Kasumi-1 (cell line): Measurements from ENCODE around the gene ZC3H4.
A peak's percentile ranks its signal among the peaks of the same experiment; 100 is the strongest.
"Not testable (repeated sequence)": the region's sequence is repeated elsewhere in the genome, so short reads cannot be mapped to it uniquely, and the experiment has no call there.

ENCODE experiments used
- DNase-seq, 2 experiments: peaks; one replicate each; lab custom pipeline; 2025; lab: John Stamatoyannopoulos, UW

Gene ZC3H4

DNA sequence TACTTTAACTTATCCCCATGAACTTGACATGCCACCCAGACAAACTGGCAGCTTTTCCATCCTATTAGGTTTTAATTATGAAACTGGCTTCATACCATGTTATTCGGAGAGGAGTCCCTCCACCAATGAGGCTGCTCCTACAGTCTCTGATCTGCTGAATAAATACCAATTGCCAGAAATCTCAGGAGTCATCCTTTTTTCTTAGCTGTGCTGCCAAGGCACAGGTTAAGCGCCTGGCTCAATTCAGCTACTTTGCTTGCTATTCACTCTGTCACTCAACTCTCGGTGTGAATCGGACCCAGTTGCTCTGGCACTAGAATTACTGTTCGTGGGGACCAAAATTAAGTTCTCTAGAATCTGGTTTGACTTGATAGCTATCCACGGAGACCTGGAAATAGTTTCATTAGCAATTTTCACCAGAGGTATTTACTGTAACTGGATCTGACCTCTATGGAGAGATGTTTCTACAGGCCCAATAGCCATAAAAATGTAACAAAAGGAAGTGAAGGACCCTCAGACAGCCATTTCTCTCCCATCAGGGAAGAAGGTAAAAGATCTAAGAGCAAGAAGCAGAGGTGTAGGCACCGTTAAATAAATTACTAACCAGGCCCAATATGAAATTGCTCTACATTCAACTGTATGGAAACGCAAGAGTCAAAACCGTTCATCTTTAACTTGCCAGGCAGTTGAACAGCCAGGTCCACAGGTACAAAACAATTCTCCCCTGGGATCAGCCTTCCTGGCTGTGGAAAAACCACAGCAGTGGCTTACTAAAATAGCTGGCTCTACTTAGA, 5.4 kb downstream of the ZC3H4 start:
- DNase-seq: no peak

DNA sequence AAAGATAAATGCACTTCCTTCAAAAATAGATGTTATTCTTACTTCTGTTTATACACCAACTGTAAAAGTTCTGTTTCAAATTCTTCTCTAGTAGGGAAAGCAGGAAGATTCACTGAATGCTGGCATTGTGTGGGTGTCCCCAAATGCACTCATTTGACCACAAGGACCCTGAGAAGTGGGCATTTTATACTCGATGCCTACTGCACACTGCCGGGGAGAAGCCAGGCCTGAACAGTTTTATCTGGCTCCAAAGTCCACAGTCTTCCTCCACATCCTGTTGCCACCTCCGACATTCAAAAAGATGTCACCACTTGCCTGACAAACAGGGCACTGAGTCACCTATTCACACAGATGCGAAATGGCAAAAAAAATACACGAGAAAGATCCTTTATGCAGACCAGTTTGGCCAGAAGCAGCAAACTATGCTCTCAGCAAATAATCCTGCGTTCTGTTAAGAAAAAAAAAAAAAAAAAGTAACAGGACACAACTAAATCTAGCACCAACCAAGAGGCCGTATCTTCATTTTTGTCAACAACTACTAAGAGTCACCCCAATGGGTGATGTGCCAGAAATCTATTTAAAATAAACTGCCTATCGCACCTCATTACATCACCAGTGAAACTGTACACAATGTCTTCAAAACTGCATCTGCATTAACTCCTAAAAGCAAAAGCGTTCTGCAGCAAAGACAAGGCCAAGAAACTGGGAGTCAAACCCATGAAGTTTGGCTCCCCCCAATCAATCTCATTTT, 6.2 kb downstream of the ZC3H4 start:
- DNase-seq: no peak

DNA sequence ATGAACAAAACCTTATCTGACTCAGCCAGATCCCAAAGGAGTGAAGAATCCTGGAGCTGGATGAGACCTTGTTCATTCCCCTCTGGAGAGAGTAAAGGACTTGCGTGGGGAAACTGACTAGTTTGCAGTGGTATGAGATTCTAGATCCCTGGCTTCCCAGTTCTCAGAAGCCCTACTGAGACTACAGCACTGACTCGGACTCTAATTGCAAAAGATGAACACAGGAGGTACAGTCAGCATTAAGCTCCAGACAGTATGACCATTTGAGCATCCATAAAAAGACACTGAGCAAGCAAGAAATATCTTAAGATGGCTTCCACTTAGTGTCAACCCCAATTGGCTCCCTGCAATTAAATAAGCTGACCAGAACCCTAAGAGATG, 6.8 kb downstream of the ZC3H4 start:
- no peak for DNase-seq

DNA sequence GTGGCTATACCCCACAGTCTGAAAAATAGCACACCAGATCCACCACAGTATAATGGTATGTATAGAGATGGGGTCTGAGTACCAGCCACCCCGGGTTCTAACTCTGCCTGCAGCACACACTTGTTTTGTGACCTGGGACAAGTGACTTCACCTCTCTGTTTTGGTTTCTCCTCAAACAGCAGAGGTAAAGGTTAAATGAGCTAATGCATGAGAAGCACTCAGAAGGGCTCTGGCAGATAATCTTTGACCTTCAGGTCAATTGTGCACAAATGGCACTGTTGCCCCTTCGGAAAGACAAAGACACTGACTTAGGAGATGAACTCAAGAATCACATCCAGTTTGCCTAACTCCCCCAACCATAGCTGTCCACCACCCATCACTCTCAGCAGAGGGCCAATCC, 7.7 kb downstream of the ZC3H4 start:
- DNase-seq: no peak

DNA sequence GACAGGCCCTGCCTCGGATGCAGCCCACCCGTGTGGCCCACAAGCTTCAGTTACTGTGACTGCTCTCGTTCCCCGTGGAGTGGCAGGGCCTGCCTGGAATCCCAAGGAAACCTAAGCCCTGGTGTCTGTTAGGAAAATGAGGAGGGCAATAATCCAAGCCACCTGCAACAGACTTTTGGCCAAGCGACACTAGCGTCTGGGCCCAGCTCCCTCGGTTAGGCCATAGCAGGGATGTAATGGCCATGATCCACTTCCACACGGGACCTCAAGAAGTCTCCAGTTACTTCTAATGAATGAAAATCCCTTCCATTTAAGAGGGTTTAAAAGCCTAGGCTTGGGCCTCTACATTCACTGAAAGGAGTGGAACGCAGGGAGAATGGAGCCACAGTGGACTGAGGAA, 8.9 kb downstream of the ZC3H4 start:
- no peak for DNase-seq

DNA sequence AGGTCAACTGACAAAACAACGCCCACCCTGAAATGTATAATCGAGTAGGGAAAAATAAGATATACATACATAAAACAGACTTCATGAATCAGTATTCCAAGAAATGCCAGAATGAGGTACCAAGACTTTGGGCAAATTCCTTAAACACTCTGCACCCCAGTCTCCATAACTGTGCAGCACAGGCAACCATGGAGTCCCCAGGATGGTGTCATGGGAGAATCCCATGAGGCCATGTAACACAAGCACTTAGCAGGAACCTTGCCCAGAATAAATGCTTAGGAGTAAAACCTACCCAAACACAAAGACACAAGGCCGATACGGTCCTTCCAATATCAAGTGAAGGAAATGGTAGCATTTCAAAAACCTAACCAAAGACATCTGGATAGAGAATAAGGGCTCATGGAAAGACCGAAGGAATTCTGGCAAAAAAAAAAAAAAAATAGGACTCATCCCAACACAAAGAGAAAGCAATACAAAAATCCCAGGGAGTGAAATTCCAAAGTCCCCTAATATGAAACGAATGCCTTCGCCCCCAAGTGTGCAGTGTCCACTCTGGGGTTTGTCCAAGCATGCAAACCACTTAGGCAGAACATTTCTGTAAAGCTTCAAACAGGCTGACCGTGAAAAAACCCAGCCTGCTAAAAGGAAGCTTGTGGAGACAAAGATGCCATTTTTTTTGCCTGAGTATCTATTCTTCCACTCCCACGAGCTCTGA, 11.1 kb downstream of the ZC3H4 start:
- no peak for DNase-seq

DNA sequence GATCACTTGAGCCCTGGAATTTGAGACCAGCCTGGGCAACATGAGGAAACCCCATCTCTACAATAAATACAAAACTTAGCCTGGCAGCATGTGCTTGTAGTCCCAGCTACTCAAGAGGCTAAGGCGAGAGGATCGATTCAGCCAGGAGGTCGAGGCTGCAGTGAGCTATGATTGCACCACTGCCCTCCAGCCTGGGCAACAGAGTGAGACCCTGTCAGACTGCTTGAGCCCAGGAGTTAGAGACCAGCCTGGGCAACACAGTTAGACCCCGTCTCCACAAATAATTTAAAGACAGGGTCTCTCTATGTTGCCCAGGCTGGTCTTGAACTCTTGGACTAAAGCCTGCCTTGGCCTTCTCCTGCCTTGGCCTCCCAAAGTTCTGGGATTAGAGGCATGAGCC, 12.5 kb downstream of the ZC3H4 start:
- not testable (repeated sequence) for DNase-seq

DNA sequence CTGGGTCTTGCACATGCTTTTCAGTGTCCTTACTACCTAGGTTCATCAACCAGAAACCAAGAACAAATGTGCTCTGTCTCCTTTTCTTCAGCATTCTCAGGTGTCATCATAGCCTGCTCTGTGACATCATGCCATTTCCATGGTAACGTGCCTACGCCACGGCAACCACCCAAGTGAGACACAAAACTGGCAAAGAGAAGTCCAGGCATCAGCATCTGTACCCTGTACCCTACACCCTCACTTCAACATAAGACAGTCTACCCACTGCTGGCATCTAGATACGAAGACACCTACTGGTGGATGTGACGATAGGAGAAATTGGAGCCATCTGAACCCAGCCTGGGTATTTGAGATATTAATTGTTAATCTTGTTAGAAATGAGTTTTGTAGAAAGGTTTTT, 13.3 kb downstream of the ZC3H4 start:
- DNase-seq: no peak

DNA sequence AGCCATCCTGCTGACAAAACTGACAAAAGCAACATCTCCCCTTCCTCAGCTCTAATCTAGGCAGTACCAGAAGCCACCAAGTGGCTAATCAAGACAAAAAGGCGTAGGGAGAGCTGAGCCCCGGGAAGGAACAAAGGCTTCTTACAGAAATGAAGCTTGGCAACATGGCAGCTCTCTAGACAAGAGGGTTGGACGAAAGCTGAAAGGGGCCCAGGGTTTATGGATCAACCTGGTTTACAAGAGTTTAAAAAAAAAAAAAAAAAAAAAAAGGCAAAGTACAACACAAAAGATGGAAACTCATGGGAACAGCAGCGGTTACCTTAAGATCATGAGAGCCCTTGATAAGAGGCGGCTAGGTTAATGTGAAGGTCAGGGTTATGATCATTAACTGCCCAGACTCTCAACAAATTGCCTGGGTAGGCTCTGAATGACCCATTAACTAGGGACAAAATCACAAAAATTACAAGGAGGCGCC, 14.0 kb downstream of the ZC3H4 start:
- no peak for DNase-seq

DNA sequence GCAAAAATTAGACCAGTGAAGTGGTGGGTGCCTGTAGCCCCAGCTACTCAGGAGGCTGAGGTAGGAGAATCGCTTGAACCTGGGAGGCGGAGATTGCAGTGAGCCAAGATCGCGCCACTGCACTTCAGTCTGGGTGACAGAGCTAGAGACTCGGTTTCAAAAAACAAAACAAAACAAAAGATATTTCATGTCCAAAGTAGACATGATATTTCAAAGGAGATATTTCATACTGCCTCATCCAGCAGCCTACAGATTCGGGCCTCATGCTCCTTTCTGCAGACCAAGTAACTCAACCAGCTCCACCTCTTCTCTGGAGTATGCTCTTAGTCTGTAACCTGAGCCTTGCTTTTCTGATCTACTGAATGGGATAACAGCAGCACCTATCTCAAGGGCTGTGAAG, 15.0 kb downstream of the ZC3H4 start:
- DNase-seq: no peak

DNA sequence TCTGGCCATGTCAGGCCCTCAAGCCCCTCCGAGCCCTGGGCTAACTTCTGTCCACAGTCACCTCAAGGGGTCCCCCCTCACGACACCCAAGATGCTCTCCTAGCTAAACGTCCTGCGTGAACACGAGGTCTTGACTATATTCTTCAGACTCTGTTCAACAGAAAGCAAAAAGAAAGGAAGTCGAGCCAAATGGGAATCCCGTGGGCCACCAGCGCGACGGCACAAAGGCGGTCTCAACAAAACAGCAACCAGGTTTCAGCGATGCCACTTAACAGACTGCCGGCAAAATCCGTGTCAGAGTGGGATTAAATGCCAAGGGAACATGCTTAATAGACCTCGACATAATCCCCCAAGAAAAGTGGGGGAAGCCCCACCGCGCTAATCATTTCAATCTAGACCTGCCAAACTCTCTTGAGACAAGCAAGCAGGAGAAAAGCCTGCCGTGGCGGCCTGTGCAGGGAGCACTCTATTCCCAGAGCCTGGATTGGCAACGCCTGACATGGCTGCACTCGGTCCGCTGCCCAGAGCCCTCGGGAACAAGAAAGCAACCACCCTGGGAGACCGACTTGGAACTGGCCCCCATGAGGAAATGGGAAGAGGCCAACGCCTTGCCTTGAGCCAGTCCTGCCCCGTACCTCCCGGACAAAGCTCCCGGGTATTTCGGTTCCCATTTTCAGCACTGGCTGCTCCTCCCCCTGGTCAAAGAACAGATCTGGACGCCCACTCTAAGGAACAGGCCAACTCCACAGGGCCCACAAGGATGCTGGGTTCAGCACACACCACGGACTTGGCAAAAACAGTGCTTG, 16.0 kb downstream of the ZC3H4 start:
- DNase-seq: no peak

DNA sequence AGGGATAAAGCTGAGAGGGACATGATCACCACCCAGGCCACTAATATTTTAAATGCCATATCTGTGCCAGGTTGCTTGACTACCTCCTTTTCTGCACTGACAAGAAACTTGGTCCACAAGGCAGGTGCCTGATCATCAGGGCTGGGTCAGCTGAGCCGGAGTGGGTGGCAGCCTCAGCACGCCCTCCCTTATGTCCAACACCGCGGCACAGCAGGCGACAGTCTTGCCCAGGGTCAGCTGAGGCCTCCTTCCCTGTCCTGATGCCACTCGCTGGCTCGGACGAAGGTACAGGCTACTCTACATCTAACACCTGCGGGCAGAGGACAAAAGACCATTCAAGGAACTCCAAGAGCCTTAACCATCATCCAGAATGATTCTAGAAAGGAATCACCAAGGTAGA, 16.9 kb downstream of the ZC3H4 start:
- no peak for DNase-seq

DNA sequence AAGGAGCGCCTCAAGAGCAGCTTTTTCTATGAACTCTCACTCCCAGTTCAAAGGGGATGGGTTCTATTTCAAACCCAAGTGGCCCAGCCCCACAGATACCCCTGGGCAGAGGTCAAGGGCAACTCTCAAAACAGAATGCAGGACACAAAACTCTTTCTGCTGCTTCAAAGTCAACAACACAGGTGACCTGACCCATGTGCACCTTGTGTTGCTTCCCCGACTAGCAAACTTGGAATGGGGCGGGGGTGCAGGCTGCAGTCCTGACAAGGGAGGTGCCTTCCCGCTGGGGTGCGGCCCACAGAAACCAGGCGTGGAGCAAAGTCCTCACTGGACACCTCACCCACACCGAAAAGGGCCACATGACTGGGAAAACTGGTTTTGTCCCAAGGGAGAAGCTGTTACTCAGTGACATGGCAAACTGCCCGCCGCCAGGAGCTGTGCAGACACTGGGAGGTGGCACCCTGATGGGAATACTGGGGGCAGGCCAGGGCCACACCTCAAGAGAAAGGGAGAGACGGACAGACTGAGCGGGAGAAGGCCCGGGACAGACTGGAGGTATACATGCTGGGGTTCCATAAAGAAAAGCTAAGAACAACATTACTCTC, 17.4 kb downstream of the ZC3H4 start:
- no peak for DNase-seq

DNA sequence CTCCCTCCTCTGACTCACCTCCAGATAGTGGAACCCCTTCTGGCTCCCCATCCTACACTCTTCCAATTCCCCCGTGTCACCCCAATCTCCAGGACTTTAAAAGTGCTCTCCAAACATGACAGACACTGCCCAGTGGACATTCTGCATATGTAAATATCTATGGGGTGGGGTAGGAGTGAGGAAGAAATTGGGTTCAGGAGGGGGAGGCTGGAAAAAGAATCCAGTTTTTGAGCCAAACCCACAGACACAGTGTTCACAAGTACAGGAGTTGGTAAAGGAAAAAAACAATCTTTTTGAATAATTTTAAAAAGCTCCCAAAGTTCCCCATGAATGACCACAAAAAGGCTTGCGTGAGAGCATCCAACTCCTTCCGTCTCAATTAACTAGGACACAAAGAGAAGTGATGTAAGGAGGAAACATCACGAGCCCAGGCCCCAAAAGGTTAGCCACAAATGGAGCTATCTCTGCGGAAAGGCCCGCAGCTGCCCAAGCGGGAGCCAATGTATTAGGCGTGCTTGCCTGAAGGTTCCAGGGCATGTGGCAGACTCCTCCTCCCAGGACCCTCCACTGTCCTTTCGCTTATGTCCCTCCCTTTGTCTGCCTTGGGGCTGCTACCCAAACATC, 18.0 kb downstream of the ZC3H4 start:
- DNase-seq: no peak

DNA sequence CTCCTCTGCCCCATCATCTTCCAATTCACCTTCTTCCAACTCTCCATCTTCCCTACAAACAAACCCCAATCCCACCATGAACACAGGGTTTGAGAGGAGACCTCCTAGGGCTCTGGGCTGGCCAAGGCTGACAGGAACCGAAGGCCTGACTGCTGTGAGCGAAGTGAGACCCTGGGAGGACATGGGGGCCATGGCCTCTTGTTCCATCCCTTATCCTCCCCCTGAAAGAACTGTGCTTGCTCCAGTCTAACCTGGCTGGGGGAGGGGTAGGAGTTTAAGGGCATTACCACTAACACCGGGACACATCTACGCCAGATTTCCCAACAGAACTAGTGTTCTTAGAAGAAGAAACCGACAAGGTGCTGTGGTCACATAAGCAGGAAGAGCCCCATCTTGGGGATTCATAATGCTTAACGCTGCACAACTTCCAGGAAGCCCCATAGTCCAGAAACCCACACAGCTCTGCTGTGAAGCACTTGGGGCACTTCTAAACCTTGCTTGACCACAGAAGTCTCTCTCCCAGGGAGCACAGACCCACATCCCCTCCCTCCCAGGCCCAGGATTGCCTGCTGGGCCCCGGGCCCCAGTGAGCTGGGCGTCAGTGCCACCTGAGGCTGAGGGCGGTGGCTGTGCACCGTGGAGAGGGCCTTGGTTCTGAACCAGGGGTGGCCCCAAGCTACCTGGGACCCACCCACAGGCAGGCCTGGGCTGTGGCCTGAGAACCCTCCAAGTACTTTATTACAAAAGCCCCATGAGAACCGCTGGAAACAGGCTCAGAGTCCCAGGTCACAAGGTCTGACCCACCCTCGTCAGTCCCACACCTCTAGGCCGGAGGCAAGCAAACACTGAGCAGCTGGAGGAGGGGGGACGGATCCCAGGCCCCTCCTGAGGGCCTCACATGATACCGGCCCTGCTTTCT, 18.8 kb downstream of the ZC3H4 start:
- DNase-seq: peak; percentile 16 to 24

DNA sequence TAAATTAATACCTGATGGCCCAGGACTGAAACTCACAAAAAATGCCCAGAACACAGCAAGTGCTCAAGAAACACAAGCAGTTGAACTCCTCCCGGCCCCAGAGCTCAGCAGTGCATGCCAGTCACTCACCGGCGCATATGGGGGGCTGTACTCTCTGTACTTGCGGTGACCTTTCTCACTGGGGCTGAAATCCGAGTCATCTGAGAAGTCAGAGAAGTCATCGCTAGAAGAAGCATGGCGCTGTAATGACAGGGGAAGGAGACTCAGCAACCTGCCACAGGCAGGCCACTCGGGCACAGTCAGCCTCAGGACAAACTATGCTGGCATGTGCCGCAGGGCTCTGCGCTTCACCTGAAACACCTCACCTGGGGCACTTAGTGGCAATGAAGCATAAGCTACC, 19.7 kb downstream of the ZC3H4 start:
- no peak for DNase-seq

DNA sequence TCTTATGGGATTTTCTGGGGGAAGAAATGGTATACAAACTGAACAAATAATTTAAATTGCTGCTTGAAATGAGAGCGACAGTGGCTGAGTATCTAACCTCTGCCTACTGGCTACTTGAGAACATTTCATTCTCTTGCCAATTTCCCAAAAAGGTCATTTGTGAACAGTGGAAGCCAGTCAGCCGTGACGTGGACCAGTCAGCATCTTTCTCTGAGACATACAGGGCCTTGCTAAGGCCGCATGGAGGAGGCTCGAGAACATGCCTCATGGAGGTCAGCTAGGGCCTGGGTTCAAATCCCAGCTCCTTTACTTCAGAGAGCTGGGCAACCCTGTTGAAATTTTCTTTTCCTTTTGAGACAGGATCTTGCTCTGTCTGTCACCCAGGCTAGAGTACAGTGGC, 20.3 kb downstream of the ZC3H4 start:
- DNase-seq: no peak

DNA sequence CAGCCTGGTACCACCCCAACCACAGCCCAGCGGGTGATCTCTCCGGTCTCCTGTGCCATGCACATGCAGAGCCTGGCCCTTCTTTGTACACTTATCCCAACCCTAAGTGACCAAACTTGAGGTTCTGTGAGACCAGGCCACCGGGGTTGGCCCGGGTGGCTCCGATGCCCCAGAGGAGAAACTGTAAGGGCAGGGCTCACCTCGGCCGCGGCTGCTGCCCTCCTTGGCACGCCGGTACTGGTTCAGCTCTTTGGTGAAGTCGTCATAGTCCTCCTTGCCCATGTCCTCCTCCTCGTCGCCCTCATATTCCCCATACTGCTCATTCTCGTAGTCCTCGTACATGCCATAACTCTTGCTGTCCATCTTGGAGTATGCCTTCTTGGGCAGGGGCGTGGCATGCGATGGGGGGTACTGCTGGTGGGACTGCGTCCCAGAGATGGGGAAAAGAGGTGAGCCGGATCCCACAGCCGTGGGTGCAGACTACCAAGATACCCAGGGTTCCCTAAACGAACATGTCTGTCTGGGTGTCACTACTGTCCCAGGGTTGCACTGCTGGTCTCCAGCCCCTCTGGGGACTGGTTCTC, 23.7 kb downstream of the ZC3H4 start:
- no peak for DNase-seq

DNA sequence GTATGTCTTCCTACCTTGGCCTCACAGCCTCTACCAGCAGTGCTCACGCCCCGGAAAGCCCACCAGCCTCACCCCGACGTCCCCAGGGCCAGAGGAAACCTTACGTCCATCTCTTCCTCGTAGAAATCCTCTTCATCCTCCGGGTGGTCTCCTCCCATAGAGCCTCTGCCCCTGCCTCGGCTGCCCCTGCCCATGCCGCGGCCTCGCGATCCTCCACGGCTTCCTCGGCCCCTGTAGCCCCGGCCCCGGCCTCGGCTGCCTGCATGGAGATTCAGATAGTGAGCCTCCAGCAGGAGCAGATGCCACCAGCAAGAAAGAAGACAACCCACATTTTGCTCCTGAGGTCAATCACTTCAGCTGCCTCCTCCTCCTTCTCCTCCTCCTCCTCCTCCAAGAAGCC, 27.3 kb downstream of the ZC3H4 start:
- DNase-seq: no peak
